ENCODE data around the gene ZKSCAN7.
"Not testable (repeated sequence)": the region's sequence is repeated elsewhere in the genome, so short reads cannot be mapped to it uniquely, and the experiment has no call there.

Gene ZKSCAN7

GRCh38 chr3:44571024-44571423, 16.0 kb downstream of the ZKSCAN7 start:
- H3K27ac ChIP-seq: no peak overlapping the region
- no peak for DNase-seq (ENCODE audit: low read depth, low spot score)

GRCh38 chr3:44576613-44577012, 21.6 kb downstream of the ZKSCAN7 start:
- DNase-seq (ENCODE audit: low read depth, low spot score): no peak

GRCh38 chr3:44577354-44577952, 22.5 kb downstream of the ZKSCAN7 start:
- DNase-seq (ENCODE audit: low read depth, low spot score): not testable (repeated sequence)

More at GRCh38 chr3:44576613-44577012, 21.6 kb downstream of the ZKSCAN7 start:
- H3K27ac ChIP-seq: no peak overlapping the region

GRCh38 chr3:44578316-44578715, 23.3 kb downstream of the ZKSCAN7 start:
- DNase-seq (ENCODE audit: low read depth, low spot score); H3K27ac ChIP-seq: not testable (repeated sequence)

More at GRCh38 chr3:44577354-44577952, 22.5 kb downstream of the ZKSCAN7 start:
- not testable (repeated sequence) for H3K27ac ChIP-seq

- not testable (repeated sequence) for DNase-seq (ENCODE audit: low read depth, low spot score); H3K27ac ChIP-seq
Observed at GRCh38 chr3:44578924-44579515, 24.0 kb downstream of the ZKSCAN7 start.

- H3K27ac ChIP-seq; DNase-seq (ENCODE audit: low read depth, low spot score): not testable (repeated sequence)
Observed at GRCh38 chr3:44579749-44580148, 24.8 kb downstream of the ZKSCAN7 start.

- H3K27ac ChIP-seq; DNase-seq (ENCODE audit: low read depth, low spot score): not testable (repeated sequence)
Observed at GRCh38 chr3:44580971-44581370, 26.0 kb downstream of the ZKSCAN7 start.

GRCh38 chr3:44584646-44585501, 29.9 kb downstream of the ZKSCAN7 start, which contains the start of gene ZNF660:
Gene ZNF660 (plus strand): TSS chr3:44584964. CDS start chr3:44594194, 9,230 bp downstream.
- DNase-seq (ENCODE audit: low read depth, low spot score): no peak
- H3K27ac ChIP-seq: no peak within 1 kb of the TSS

GRCh38 chr3:44596621-44597020, 41.6 kb downstream of the ZKSCAN7 start:
- no peak for DNase-seq (ENCODE audit: low read depth, low spot score)
- no peak overlapping the region for H3K27ac ChIP-seq

- DNase-seq (ENCODE audit: low read depth, low spot score): no peak
- H3K27ac ChIP-seq: no peak overlapping the region
Observed at GRCh38 chr3:44601749-44602148, 46.8 kb downstream of the ZKSCAN7 start.

GRCh38 chr3:44612678-44613077, 57.7 kb downstream of the ZKSCAN7 start:
- H3K27ac ChIP-seq: no peak overlapping the region
- no peak for DNase-seq (ENCODE audit: low read depth, low spot score)

All from epithelial cell of prostate (primary cell).